ENCODE measurements around the gene SORT1.

SORT1 gene

DNA sequence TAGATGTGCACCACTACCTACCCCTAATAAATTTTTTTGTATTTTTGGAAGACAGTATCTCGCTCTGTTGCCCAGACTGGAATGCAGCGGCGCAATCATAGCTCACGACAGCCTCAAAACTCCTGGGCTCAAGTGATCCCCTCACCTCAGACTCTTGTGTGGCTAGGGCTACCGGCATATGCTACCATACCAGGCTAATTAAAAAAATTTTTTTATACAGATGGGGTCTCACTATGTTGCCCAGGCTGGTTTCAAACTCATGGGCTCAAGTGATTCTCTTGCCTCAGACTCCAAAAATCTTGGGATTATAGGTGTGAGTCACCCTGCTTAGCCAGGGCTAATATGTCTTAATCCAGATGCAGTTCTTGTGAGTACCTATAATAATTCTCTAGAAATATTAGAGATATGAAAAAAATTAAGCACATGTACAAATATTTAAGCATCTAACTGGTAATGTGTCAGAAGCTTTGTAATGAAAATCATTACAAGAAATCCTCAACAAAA lies 9.5 kb downstream of the SORT1 start:
- Histone ChIP-seq H3K18ac (ENCODE audit: low read length) (no peak overlapping the region), H3K9ac (ENCODE audit: low read length) (no peak overlapping the region), H3K4ac (ENCODE audit: low read depth, low read length) (no peak overlapping the region), H3K23ac (ENCODE audit: low read length) (no peak overlapping the region), H3K27me3 (ENCODE audit: insufficient read depth, low read length, poor library complexity) (no peaks in the 10 kb centered on the region), H4K5ac (ENCODE audit: low read length) (no peak overlapping the region), H3K79me1 (ENCODE audit: low read length) (peaks cover 10% of the 10 kb centered on the region), H3K56ac (ENCODE audit: low read length) (no peak overlapping the region), H3K36me3 (ENCODE audit: control insufficient read depth, insufficient read depth, low read length) (no peaks in the 10 kb centered on the region), H3K4me2 (ENCODE audit: low read length) (no peak overlapping the region), H2BK15ac (replicated peaks; ENCODE audit: low read depth) (no peak overlapping the region), H3K4me1 (ENCODE audit: control insufficient read depth, low read depth, low read length) (peaks cover 4% of the 10 kb centered on the region), H3K27ac (ENCODE audit: low read depth, low read length) (no peak overlapping the region), H3K79me2 (ENCODE audit: control insufficient read depth, insufficient read depth, low read length) (peaks cover 14% of the 10 kb centered on the region), H4K8ac (ENCODE audit: low read depth, low read length) (no peak overlapping the region), H3K4me3 (ENCODE audit: low read length) (no peak overlapping the region), H2BK5ac (ENCODE audit: low read length) (no peak overlapping the region), H2BK120ac (ENCODE audit: low read depth, low read length) (no peak overlapping the region), H2AK5ac (ENCODE audit: low read length) (no peak overlapping the region)
- no CpG with 5 or more reads among the region's 5 CpGs for WGBS (ENCODE audit: extremely low coverage, insufficient coverage, low lambda C conversion rate)
- no peak for DNase-seq

DNA sequence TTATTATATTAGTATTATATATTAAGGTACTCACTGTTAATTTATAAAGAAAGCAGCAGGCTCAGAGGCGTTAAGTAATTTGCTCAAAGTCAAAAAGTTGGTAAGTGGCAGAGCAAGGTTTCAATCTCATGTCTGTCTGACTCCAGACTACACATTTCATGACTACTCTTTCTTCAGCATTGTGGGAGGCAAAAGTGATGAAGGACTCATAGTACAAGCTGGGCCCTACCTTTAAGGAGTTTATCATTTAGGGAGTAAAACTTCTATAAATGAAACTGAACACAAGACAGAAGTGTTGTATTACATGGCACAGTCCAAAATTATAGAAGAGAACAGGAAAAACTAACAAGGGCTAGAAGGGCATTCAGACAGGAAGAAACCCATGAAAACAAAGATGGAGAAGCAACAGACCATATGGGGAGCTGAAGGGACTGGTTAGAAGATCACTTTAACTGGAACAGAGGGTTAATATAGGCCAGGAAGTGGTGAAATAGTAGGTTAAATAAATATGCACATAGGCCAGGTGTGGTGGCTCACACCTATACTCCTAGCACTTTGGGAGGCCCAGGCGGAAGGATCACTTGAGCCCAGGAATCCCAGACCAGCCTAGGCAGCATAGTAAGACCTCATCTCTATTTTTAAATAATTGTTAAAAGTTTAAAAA lies 11.5 kb downstream of the SORT1 start:
- Histone ChIP-seq H3K4me3 (ENCODE audit: low read length) (no peak overlapping the region), H3K56ac (ENCODE audit: low read length) (no peak overlapping the region), H3K36me3 (ENCODE audit: control insufficient read depth, insufficient read depth, low read length) (no peaks in the 10 kb centered on the region), H3K27ac (ENCODE audit: low read depth, low read length) (no peak overlapping the region), H3K23ac (ENCODE audit: low read length) (no peak overlapping the region), H3K18ac (ENCODE audit: low read length) (no peak overlapping the region), H3K4me2 (ENCODE audit: low read length) (no peak overlapping the region), H3K27me3 (ENCODE audit: insufficient read depth, low read length, poor library complexity) (no peaks in the 10 kb centered on the region), H4K5ac (ENCODE audit: low read length) (no peak overlapping the region), H3K4me1 (ENCODE audit: control insufficient read depth, low read depth, low read length) (peaks cover 4% of the 10 kb centered on the region), H3K4ac (ENCODE audit: low read depth, low read length) (no peak overlapping the region), H2AK5ac (ENCODE audit: low read length) (no peak overlapping the region), H2BK15ac (replicated peaks; ENCODE audit: low read depth) (no peak overlapping the region), H4K8ac (ENCODE audit: low read depth, low read length) (no peak overlapping the region), H2BK120ac (ENCODE audit: low read depth, low read length) (no peak overlapping the region), H3K79me1 (ENCODE audit: low read length) (peaks cover 10% of the 10 kb centered on the region), H2BK5ac (ENCODE audit: low read length) (no peak overlapping the region), H3K79me2 (ENCODE audit: control insufficient read depth, insufficient read depth, low read length) (peaks cover 14% of the 10 kb centered on the region), H3K9ac (ENCODE audit: low read length) (no peak overlapping the region)
- DNase-seq, result no peak
- WGBS (ENCODE audit: extremely low coverage, insufficient coverage, low lambda C conversion rate), result no CpG with 5 or more reads among the region's 2 CpGs

DNA sequence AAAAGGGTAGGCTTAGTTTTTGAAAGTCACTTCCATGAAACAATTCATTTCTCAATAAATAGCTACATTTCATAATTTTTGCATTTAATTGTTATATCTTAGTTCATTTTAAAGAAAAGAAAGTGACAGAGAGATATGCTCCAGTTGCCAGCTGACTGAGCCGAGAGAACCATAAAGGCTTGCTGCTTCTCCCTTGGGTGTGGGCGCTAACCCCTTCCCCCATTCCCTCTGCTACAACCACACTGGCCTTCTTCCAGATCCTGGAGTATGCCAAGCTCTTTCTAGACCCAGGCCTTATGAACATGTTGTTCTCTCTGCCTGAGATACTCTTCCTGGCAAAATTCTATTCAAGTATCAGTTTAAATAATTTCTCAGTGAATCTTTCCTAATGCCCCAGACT lies 12.3 kb downstream of the SORT1 start:
- H3K36me3 ChIP-seq (ENCODE audit: control insufficient read depth, insufficient read depth, low read length), result no peaks in the 10 kb centered on the region
- no peak overlapping the region for H2BK5ac ChIP-seq (ENCODE audit: low read length)
- no peak for DNase-seq
- H3K27me3 ChIP-seq (ENCODE audit: insufficient read depth, low read length, poor library complexity), result no peaks in the 10 kb centered on the region
- peaks cover 4% of the 10 kb centered on the region for H3K4me1 ChIP-seq (ENCODE audit: control insufficient read depth, low read depth, low read length)
- no peak overlapping the region for H3K56ac ChIP-seq (ENCODE audit: low read length)
- no peak overlapping the region for H4K8ac ChIP-seq (ENCODE audit: low read depth, low read length)
- H4K5ac ChIP-seq (ENCODE audit: low read length), result no peak overlapping the region
- no peak overlapping the region for H3K23ac ChIP-seq (ENCODE audit: low read length)
- H3K4me3 ChIP-seq (ENCODE audit: low read length), result no peak overlapping the region
- WGBS (ENCODE audit: extremely low coverage, insufficient coverage, low lambda C conversion rate), result no CpG with 5 or more reads among the region's 2 CpGs
- no peak overlapping the region for H3K9ac ChIP-seq (ENCODE audit: low read length)
- no peak overlapping the region for H2AK5ac ChIP-seq (ENCODE audit: low read length)
- H3K4me2 ChIP-seq (ENCODE audit: low read length), result no peak overlapping the region
- no peak overlapping the region for H2BK120ac ChIP-seq (ENCODE audit: low read depth, low read length)
- no peak overlapping the region for H3K4ac ChIP-seq (ENCODE audit: low read depth, low read length)
- no peak overlapping the region for H3K18ac ChIP-seq (ENCODE audit: low read length)
- peaks cover 10% of the 10 kb centered on the region for H3K79me1 ChIP-seq (ENCODE audit: low read length)
- H2BK15ac ChIP-seq (replicated peaks; ENCODE audit: low read depth), result no peak overlapping the region
- H3K27ac ChIP-seq (ENCODE audit: low read depth, low read length), result no peak overlapping the region
- H3K79me2 ChIP-seq (ENCODE audit: control insufficient read depth, insufficient read depth, low read length), result peaks cover 14% of the 10 kb centered on the region

DNA sequence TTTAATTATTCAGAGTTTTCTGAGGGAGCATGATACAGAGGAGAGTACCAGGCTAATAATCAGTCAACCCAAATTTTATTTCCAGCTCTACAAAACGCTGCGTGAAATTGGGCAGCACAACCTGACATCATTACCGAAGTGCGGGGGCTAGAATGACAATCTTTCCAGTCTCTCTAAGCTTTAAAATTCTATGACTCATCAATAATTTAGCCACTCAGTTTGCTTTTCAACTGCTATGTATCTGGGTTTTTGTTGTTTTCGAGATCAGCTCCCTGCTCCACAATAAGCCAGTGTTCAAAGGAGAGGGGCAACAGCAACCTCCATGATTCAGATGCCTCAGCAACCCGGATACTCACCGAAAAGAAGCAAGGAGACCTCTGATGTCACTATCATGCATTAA lies 13.9 kb downstream of the SORT1 start:
- no peak overlapping the region for H3K18ac ChIP-seq (ENCODE audit: low read length)
- H4K8ac ChIP-seq (ENCODE audit: low read depth, low read length), result no peak overlapping the region
- no peak overlapping the region for H2BK5ac ChIP-seq (ENCODE audit: low read length)
- H2AK5ac ChIP-seq (ENCODE audit: low read length), result no peak overlapping the region
- no peak overlapping the region for H3K56ac ChIP-seq (ENCODE audit: low read length)
- H3K4me3 ChIP-seq (ENCODE audit: low read length), result no peak overlapping the region
- peaks cover 9% of the 10 kb centered on the region for H3K79me2 ChIP-seq (ENCODE audit: control insufficient read depth, insufficient read depth, low read length)
- H3K4me2 ChIP-seq (ENCODE audit: low read length), result no peak overlapping the region
- no peak overlapping the region for H3K4ac ChIP-seq (ENCODE audit: low read depth, low read length)
- no peaks in the 10 kb centered on the region for H3K27me3 ChIP-seq (ENCODE audit: insufficient read depth, low read length, poor library complexity)
- no peak for DNase-seq
- peaks cover 4% of the 10 kb centered on the region for H3K4me1 ChIP-seq (ENCODE audit: control insufficient read depth, low read depth, low read length)
- H3K79me1 ChIP-seq (ENCODE audit: low read length), result peaks cover 3% of the 10 kb centered on the region
- H3K36me3 ChIP-seq (ENCODE audit: control insufficient read depth, insufficient read depth, low read length), result no peaks in the 10 kb centered on the region
- no peak overlapping the region for H4K5ac ChIP-seq (ENCODE audit: low read length)
- WGBS (ENCODE audit: extremely low coverage, insufficient coverage, low lambda C conversion rate), result no CpG with 5 or more reads among the region's 7 CpGs
- H2BK15ac ChIP-seq (replicated peaks; ENCODE audit: low read depth), result peak overlapping the region; percentile 38
- H2BK120ac ChIP-seq (ENCODE audit: low read depth, low read length), result no peak overlapping the region
- H3K9ac ChIP-seq (ENCODE audit: low read length), result no peak overlapping the region
- no peak overlapping the region for H3K23ac ChIP-seq (ENCODE audit: low read length)
- H3K27ac ChIP-seq (ENCODE audit: low read depth, low read length), result no peak overlapping the region

DNA sequence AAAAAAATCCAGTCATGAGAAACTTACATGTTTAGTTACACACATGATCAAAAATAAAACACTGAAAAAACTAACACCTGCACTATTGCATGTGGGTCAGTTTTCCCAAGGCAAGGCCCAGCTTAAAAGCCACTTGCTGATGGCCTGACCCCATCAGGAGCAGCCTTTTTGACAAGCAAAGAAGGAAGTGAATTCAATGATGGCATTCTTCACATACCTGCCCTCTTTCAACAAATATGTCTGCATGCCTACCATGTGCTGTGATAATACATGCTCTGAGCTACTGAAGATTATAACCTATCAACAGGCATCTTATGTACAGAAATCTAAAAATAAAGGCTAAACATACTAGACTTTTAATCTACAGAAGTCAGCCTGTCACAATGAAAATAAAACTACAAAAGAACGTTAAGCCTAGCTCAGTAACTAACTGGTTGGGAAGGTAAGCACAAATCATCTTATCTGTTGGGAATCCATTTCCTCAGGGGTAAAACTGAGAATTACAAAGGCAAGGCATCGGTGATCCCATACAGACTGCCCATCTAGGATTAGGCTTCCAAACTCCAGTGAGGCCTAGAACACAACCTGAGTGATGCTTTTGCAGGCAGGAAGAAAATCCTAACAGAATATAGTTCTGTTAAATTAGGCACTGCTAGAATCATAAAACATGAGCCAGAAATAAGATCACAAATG lies 14.5 kb downstream of the SORT1 start:
- Histone ChIP-seq H3K56ac (ENCODE audit: low read length) (no peak overlapping the region), H3K4me3 (ENCODE audit: low read length) (no peak overlapping the region), H2AK5ac (ENCODE audit: low read length) (no peak overlapping the region), H3K36me3 (ENCODE audit: control insufficient read depth, insufficient read depth, low read length) (no peaks in the 10 kb centered on the region), H3K4me1 (ENCODE audit: control insufficient read depth, low read depth, low read length) (peaks cover 4% of the 10 kb centered on the region), H3K4me2 (ENCODE audit: low read length) (no peak overlapping the region), H2BK120ac (ENCODE audit: low read depth, low read length) (no peak overlapping the region), H3K27me3 (ENCODE audit: insufficient read depth, low read length, poor library complexity) (no peaks in the 10 kb centered on the region), H3K27ac (ENCODE audit: low read depth, low read length) (peak overlapping the region; percentile 58), H3K79me1 (ENCODE audit: low read length) (peaks cover 3% of the 10 kb centered on the region), H3K23ac (ENCODE audit: low read length) (no peak overlapping the region), H2BK5ac (ENCODE audit: low read length) (no peak overlapping the region), H3K9ac (ENCODE audit: low read length) (no peak overlapping the region), H2BK15ac (replicated peaks; ENCODE audit: low read depth) (peak overlapping the region; percentile 38), H3K18ac (ENCODE audit: low read length) (no peak overlapping the region), H3K79me2 (ENCODE audit: control insufficient read depth, insufficient read depth, low read length) (peaks cover 9% of the 10 kb centered on the region), H4K8ac (ENCODE audit: low read depth, low read length) (no peak overlapping the region), H3K4ac (ENCODE audit: low read depth, low read length) (no peak overlapping the region), H4K5ac (ENCODE audit: low read length) (no peak overlapping the region)
- no CpG with 5 or more reads among the region's 2 CpGs for WGBS (ENCODE audit: extremely low coverage, insufficient coverage, low lambda C conversion rate)
- peak; percentile 91 for DNase-seq

All from mesendoderm (in vitro differentiated cells).